ENCODE results near the gene TEDC1.

The TEDC1 gene

GRCh38 chr14:105458010-105458409 lies 33.0 kb upstream of the TEDC1 start:
- DNase-seq (ENCODE audit: low read depth in 2 of 2): no peak

- DNase-seq (ENCODE audit: low read depth in 2 of 2): no peak
Measured at GRCh38 chr14:105458571-105458970, 32.5 kb upstream of the TEDC1 start.

GRCh38 chr14:105460116-105460515 lies 30.9 kb upstream of the TEDC1 start:
- DNase-seq (ENCODE audit: low read depth in 2 of 2): no peak

- no peak for DNase-seq (ENCODE audit: low read depth in 2 of 2)
Measured at GRCh38 chr14:105460616-105461015, 30.4 kb upstream of the TEDC1 start.

GRCh38 chr14:105461903-105462302 lies 29.1 kb upstream of the TEDC1 start:
- DNase-seq (ENCODE audit: low read depth in 2 of 2): no peak

GRCh38 chr14:105464501-105464900 lies 26.5 kb upstream of the TEDC1 start:
- no peak for DNase-seq (ENCODE audit: low read depth in 2 of 2)

- no peak for DNase-seq (ENCODE audit: low read depth in 2 of 2)
Measured at GRCh38 chr14:105465209-105466031, 25.6 kb upstream of the TEDC1 start.

DNA sequence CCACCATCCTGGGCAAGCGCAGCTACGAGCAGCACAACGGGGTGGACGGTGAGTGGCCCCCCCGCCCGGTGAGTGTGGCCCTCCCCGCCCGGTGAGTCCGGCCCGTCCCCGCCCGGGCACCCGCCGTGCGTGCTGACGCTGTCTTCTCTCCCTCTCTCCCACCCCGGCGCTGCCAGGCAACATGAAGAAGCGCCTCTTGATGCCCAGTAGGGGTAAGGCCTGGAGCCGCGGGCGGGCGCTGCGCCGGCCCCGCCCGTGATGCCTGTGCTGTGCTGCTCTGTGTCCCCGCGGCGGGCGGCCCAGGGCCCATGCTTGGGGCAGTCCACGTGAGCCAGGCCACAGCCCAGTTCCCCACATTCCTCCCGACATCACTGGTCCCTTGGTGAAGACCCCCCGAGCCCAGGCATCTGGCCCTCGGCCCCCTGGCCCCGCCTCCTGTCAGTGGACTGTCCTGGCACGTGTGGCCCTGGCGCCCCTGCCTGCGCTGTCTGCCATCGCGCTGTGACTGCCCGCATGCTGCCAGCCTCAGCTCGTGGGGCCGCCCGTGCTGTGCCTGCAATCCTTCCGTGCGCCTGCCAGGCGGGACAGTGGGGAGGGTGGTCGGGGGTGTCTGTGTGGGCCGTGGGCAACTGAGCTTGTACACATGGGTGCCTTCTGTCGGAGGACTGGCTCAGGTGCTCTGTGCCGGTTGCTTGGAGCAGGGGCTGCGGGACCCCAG lies 24.4 kb upstream of the TEDC1 start:
- DNase-seq (ENCODE audit: low read depth in 2 of 2): no peak

- no peak for DNase-seq (ENCODE audit: low read depth in 2 of 2)
Measured at GRCh38 chr14:105467249-105467941, 23.7 kb upstream of the TEDC1 start.

GRCh38 chr14:105467942-105468471 lies 23.0 kb upstream of the TEDC1 start:
- DNase-seq (ENCODE audit: low read depth in 2 of 2): no peak

- DNase-seq (ENCODE audit: low read depth in 2 of 2): no peak
Measured at GRCh38 chr14:105468621-105469241, 22.3 kb upstream of the TEDC1 start.

DNA sequence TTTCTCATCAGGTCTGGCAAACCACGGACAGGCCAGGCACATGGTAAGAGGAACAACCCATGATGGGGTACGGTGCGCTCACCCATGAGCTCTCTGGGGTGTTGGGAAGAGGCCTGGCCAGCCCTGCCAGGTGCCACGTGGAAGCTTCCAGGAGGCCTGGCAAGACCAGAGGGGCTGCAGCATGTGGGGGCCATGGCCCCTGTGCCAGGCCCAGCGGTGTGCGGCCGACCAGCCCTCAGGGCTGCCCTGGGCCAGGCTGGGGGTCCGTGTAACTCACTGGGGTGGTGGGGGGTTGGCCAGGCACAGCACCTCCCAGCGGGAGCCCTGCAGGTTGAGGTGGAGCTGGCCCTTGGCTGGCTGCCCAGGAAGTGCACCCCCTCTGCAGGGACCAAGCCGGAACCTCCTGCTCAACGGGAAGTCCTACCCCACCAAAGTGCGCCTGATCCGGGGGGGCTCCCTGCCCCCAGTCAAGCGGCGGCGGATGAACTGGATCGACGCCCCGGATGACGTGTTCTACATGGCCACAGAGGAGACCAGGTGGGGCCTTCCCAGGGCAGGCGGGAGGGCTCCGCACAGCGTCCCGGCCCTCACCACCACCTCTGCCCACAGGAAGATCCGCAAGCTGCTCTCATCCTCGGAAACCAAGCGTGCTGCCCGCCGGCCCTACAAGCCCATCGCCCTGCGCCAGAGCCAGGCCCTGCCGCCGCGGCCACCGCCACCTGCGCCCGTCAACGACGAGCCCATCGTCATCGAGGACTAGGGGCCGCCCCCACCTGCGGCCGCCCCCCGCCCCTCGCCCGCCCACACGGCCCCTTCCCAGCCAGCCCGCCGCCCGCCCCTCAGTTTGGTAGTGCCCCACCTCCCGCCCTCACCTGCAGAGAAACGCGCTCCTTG lies 21.3 kb upstream of the TEDC1 start:
- no peak for DNase-seq (ENCODE audit: low read depth in 2 of 2)

DNA sequence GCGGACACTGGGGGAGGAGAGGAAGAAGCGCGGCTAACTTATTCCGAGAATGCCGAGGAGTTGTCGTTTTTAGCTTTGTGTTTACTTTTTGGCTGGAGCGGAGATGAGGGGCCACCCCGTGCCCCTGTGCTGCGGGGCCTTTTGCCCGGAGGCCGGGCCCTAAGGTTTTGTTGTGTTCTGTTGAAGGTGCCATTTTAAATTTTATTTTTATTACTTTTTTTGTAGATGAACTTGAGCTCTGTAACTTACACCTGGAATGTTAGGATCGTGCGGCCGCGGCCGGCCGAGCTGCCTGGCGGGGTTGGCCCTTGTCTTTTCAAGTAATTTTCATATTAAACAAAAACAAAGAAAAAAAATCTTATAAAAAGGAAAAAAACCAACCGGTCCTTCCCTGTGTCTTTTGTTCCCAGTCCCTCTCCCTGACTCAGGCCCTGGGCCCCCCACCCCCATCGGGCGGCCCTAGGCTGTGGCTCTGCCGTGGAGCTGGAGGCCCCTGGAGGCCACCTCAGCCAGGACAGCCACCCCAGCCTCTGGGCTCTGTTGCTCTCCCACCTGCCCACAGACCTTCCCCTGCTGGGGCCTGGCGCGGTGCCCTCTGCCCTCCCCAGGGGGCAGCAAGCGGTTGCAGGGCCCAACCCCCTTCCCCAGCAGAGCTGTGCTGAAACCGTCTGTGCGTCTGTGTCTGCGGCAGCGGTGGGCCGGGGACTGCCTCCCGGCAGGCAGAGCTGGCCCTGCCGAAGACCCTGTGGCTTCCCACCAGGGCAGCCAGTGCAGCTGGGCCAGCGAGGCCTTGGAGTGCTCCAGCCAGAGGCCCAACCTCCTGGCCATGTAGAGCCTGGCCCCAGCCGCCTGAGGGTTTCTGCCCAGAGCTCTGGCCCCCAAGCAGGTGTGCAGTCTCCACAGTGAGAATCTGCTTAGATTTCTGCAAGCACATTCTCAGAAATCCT lies 20.4 kb upstream of the TEDC1 start:
- no peak for DNase-seq (ENCODE audit: low read depth in 2 of 2)

- DNase-seq (ENCODE audit: low read depth in 2 of 2): no peak
Measured at GRCh38 chr14:105471297-105471821, 19.7 kb upstream of the TEDC1 start.

DNA sequence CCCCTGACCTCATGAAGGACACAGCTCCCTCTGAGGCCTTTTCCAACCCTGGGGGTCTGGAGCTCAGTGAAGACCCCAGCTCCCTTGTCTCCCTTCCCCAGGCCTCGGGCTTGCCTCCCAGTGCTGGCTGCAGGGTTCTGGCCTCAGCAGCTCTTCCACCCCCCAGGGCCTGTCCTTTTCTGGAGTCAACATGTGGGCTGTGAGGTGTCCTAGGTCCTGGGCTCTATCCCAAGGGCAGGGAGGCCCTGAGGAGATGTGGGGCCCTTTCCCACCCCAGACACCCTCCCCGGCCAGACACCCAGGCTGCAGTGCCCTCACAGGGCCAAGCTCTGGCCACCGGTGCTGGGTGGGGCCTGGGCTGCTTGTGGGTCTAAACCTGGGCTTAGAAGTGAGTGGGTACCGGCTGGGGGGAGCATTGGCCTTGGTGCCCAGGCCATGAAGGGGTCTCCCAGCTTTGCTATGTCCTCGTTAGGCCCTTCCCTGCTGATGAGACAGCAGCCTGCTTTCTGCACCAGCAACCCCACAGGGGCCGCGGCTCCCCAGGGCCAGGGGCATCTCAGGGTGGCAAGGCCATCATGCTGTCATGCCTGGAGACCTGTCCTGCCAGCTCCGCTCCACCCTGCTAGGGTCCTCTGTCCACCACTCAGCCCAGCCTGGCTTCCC lies 19.1 kb upstream of the TEDC1 start:
- no peak for DNase-seq (ENCODE audit: low read depth in 2 of 2)

GRCh38 chr14:105472486-105472991 lies 18.5 kb upstream of the TEDC1 start:
- no peak for DNase-seq (ENCODE audit: low read depth in 2 of 2)

- no peak for DNase-seq (ENCODE audit: low read depth in 2 of 2)
Measured at GRCh38 chr14:105473033-105473676, 17.9 kb upstream of the TEDC1 start.
